Measurements from ENCODE around the gene CD209.

- TF ChIP-seq EZH2 (IDR thresholded peaks at IDR 0.05; ENCODE audit: insufficient read depth, poor library complexity, severe bottlenecking): no peak
- no peak for TF ChIP-seq EZH2phosphoT487 (IDR thresholded peaks at IDR 0.05; ENCODE audit: insufficient read depth, low read depth)
Observed at GRCh38 chr19:7720351-7720750, 27.0 kb downstream of the CD209 start.

All from GM23248 (cell line).